IMR-90 (cell line): ENCODE measurements around the gene CYP17A1. TPM values are rescaled to one million over a fixed set of nuclear protein-coding genes. Genes with fewer than 3 reads are reported as not detected.

Source experiments
- ATAC-seq: fragments of 200-7000 bp; cut with Tn5 transposase; 2 replicates; pipeline ENCODE4 v1.9.1; 2020; ENCODE audit warnings: low read depth, mild to moderate bottlenecking, moderate library complexity
- BruUV-seq: library from RNA; stranded (reverse); fragments of 400-500 nt; replicated peaks from 2 replicates; lab custom pipeline; 2021; lab: Mats Ljungman, UMichigan
- CTCF ChIA-PET: fragments of 300-600 bp; formaldehyde crosslinking; extraction: SDS; loops from one replicate; lab custom pipeline; 2021; ENCODE audit warnings: antibody characterized with exemption; lab: Yijun Ruan, JAX
- POLR2A ChIA-PET: fragments of 300-600 bp; sonication (Branson Sonifier 250); formaldehyde crosslinking; loops from one replicate; lab custom pipeline; 2022; ENCODE audit warnings: antibody characterized with exemption; ENCODE audit not compliant: unreplicated experiment; lab: Charles Lee
- DNase-seq: peaks from one replicate; pipeline ENCODE4 v3.0.0; 2013
- H2AFZ ChIP-seq: replicated peaks from 2 replicates; pipeline ENCODE3; 2013; ENCODE audit warnings: low read length, mild to moderate bottlenecking; ENCODE audit not compliant: poor library complexity
- H2AK5ac ChIP-seq: 2 replicates; pipeline ENCODE4 v1.6.1; 2013; ENCODE audit warnings: low read depth, low read length, inconsistent platforms
- H2AK9ac ChIP-seq: replicated peaks from 2 replicates; pipeline ENCODE3; 2013; ENCODE audit warnings: mild to moderate bottlenecking, low read depth, low read length, moderate library complexity; ENCODE audit not compliant: poor library complexity
- H2BK120ac ChIP-seq: 2 replicates; pipeline ENCODE4 v1.6.1; 2013; ENCODE audit warnings: low read depth, low read length, inconsistent platforms
- H2BK15ac ChIP-seq: 3 replicates; pipeline ENCODE4 v1.6.1; 2013; ENCODE audit warnings: low read depth, low read length, inconsistent platforms
- H2BK20ac ChIP-seq: 2 replicates; pipeline ENCODE4 v1.6.1; 2013; ENCODE audit warnings: low read depth, mild to moderate bottlenecking, inconsistent platforms, low read length, moderate library complexity
- H2BK5ac ChIP-seq: 2 replicates; pipeline ENCODE4 v1.6.1; 2013; ENCODE audit warnings: mild to moderate bottlenecking, low read depth, low read length, inconsistent platforms; ENCODE audit not compliant: poor library complexity, severe bottlenecking
- H3K14ac ChIP-seq: replicated peaks from 2 replicates; pipeline ENCODE4 v1.6.1; 2013; ENCODE audit warnings: low read depth, low read length, inconsistent platforms
- H3K18ac ChIP-seq: 2 replicates; pipeline ENCODE4 v1.6.1; 2013; ENCODE audit warnings: low read depth, low read length, control low read depth
- H3K23ac ChIP-seq: 2 replicates; pipeline ENCODE4 v1.6.1; 2013; ENCODE audit warnings: low read depth, low read length, inconsistent platforms
- H3K27ac ChIP-seq: 2 replicates; pipeline ENCODE4 v1.5.1; 2013; ENCODE audit warnings: mild to moderate bottlenecking, control low read depth, low read length; ENCODE audit not compliant: insufficient read depth
- H3K27me3 ChIP-seq: 2 replicates; pipeline ENCODE4 v1.6.1; 2013; ENCODE audit warnings: low read length; ENCODE audit not compliant: control insufficient read depth, insufficient read depth
- H3K36me3 ChIP-seq: 2 replicates; pipeline ENCODE4 v1.6.1; 2013; ENCODE audit warnings: low read length, mixed read lengths; ENCODE audit not compliant: control insufficient read depth, insufficient read depth
- H3K4ac ChIP-seq: 2 replicates; pipeline ENCODE4 v1.6.1; 2013; ENCODE audit warnings: low read depth, low read length, inconsistent platforms
- H3K4me1 ChIP-seq: 2 replicates; pipeline ENCODE4 v1.6.1; 2013; ENCODE audit warnings: low read length, mixed read lengths; ENCODE audit not compliant: control insufficient read depth, insufficient read depth
- H3K4me2 ChIP-seq: 2 replicates; pipeline ENCODE4 v1.6.1; 2013; ENCODE audit warnings: low read depth, mild to moderate bottlenecking, control low read depth, low read length, moderate library complexity
- H3K4me3 ChIP-seq: 2 replicates; pipeline ENCODE4 v1.5.1; 2013; ENCODE audit warnings: low read depth, mild to moderate bottlenecking, control low read depth, low read length, moderate library complexity; ENCODE audit not compliant: insufficient read depth
- H3K56ac ChIP-seq: 2 replicates; pipeline ENCODE4 v1.6.1; 2013; ENCODE audit warnings: low read length, inconsistent platforms; ENCODE audit not compliant: insufficient read depth; ENCODE audit errors: extremely low read depth
- H3K79me1 ChIP-seq, 2 experiments: 2 replicates each; pipeline ENCODE4 v1.6.1; 2013; ENCODE audit warnings: low read length in 2 of 2, inconsistent platforms in 1 of 2, low read depth in 1 of 2
- H3K9ac ChIP-seq: 2 replicates; pipeline ENCODE4 v1.6.1; 2013; ENCODE audit warnings: low read depth, low read length, control low read depth
- H3K9me1 ChIP-seq: 2 replicates; pipeline ENCODE4 v1.6.1; 2013; ENCODE audit warnings: low read length, inconsistent platforms; ENCODE audit not compliant: insufficient read depth
- H3K9me3 ChIP-seq: 2 replicates; pipeline ENCODE4 v1.6.1; 2013; ENCODE audit warnings: low read length; ENCODE audit not compliant: control insufficient read depth, insufficient read depth
- H4K20me1 ChIP-seq: 2 replicates; pipeline ENCODE4 v1.6.1; 2013; ENCODE audit warnings: low read length, inconsistent platforms; ENCODE audit not compliant: insufficient read depth
- H4K5ac ChIP-seq: 2 replicates; pipeline ENCODE4 v1.6.1; 2013; ENCODE audit warnings: mild to moderate bottlenecking, low read depth, low read length, control low read depth
- H4K8ac ChIP-seq, 2 experiments: 2 replicates each; pipeline ENCODE4 v1.6.1; 2013; ENCODE audit warnings: low read depth in 2 of 2, low read length in 2 of 2, control low read depth in 1 of 2, inconsistent platforms in 1 of 2
- H4K91ac ChIP-seq: 2 replicates; pipeline ENCODE4 v1.6.1; 2013; ENCODE audit warnings: low read depth, low read length, inconsistent platforms; ENCODE audit not compliant: insufficient read depth
- CEBPB ChIP-seq: IDR thresholded peaks from 2 replicates; pipeline ENCODE4 v1.6.1; 2012; ENCODE audit warnings: low read depth, low read length, improper control_type of control experiment
- CHD1 ChIP-seq: IDR thresholded peaks from 2 replicates; pipeline ENCODE4 v1.6.1; 2012; ENCODE audit warnings: low read depth, low read length, improper control_type of control experiment
- CTCF ChIP-seq: conservative IDR thresholded peaks from 2 replicates; pipeline ENCODE4 v1.5.1; 2012; ENCODE audit warnings: mild to moderate bottlenecking, low read depth, low read length, improper control_type of control experiment
- FOS ChIP-seq: fragments of 150-350 bp; IDR thresholded peaks from 2 replicates; pipeline ENCODE4 v1.6.1; 2016; ENCODE audit warnings: low read depth, low read length
- MAFK ChIP-seq: IDR thresholded peaks from 2 replicates; pipeline ENCODE4 v1.6.1; 2012; ENCODE audit warnings: low read depth, low read length, improper control_type of control experiment
- MAZ ChIP-seq: IDR thresholded peaks from 2 replicates; pipeline ENCODE4 v1.6.1; 2012; ENCODE audit warnings: low read depth, mild to moderate bottlenecking, low read length, improper control_type of control experiment, moderate library complexity, borderline replicate concordance
- MXI1 ChIP-seq: IDR thresholded peaks from 2 replicates; pipeline ENCODE4 v1.6.1; 2012; ENCODE audit warnings: low read depth, mild to moderate bottlenecking, low read length, moderate library complexity, borderline replicate concordance
- NFE2L2 ChIP-seq: fragments of 150-350 bp; IDR thresholded peaks from 2 replicates; pipeline ENCODE4 v1.6.1; 2016; ENCODE audit warnings: low read depth, mild to moderate bottlenecking, low read length
- POLR2A ChIP-seq: IDR thresholded peaks from 2 replicates; pipeline ENCODE4 v1.6.1; 2012; ENCODE audit warnings: mild to moderate bottlenecking, low read depth, low read length
- RAD21 ChIP-seq: IDR thresholded peaks from 2 replicates; pipeline ENCODE4 v1.6.1; 2012; ENCODE audit warnings: low read length, improper control_type of control experiment
- RCOR1 ChIP-seq: IDR thresholded peaks from 2 replicates; pipeline ENCODE4 v1.6.1; 2012; ENCODE audit warnings: mild to moderate bottlenecking, low read length, improper control_type of control experiment; ENCODE audit not compliant: insufficient replicate concordance
- RFX5 ChIP-seq: IDR thresholded peaks from 2 replicates; pipeline ENCODE4 v1.8.0; 2012; ENCODE audit warnings: low read depth, mild to moderate bottlenecking, low read length, moderate library complexity
- SMC3 ChIP-seq: fragments of 150-350 bp; IDR thresholded peaks from 2 replicates; pipeline ENCODE4 v1.6.1; 2016; ENCODE audit warnings: low read depth, mild to moderate bottlenecking, antibody characterized with exemption, low read length, moderate library complexity
- WGBS, 2 experiments: methylation state at CpG; one replicate each; pipeline versions ENCODE4 v1.1.5 to v1.1.7; 2013; ENCODE audit warnings: missing lambda C conversion rate in 2 of 2; ENCODE audit not compliant: insufficient read length in 1 of 2; ENCODE audit errors: extremely low coverage in 2 of 2; 5-methylcytosine and 5-hydroxymethylcytosine counted together
- dilution Hi-C: fragments of 300-500 bp; cut with HindIII; formaldehyde crosslinking; loops from one replicate; pipeline ENCODE4 v1.14.3; 2018; ENCODE audit warnings: low sequenced_read_pairs; ENCODE audit not compliant: unreplicated experiment
- in situ Hi-C: fragments of 300-500 bp; cut with MboI; formaldehyde crosslinking; loops from 3 replicates; pipeline ENCODE4 v1.14.3; 2019; ENCODE audit warnings: low sequenced_read_pairs, inconsistent platforms, mixed read lengths
- intact Hi-C: fragments of 100-400 bp; cut with micrococcal nuclease; formaldehyde crosslinking; loops from 2 replicates; pipeline ENCODE4 v1.10.0; 2022
- polyA plus RNA-seq, 3 experiments: library from polyadenylated mRNA; depleted of rRNA; stranded (reverse); fragments of >200 nt; gene quantifications; 2 replicates each; pipeline ENCODE4 v1.2.3, GENCODE V29; 2012; ENCODE audit warnings: low replicate concordance in 1 of 3
- total RNA-seq: library from RNA; depleted of rRNA; stranded (reverse); fragments of >200 nt; gene quantifications from 2 replicates; pipeline ENCODE4 v1.2.3, GENCODE V29; 2012
- TF ChIP-seq, protein P1 (sequence below): fragments of 150-350 bp; IDR thresholded peaks from 2 replicates; pipeline ENCODE4 v1.6.1; 2017; ENCODE audit warnings: mild to moderate bottlenecking, antibody characterized with exemption, low read length, low read depth

Gene CYP17A1
- total and polyA plus RNA-seq, 2 of the 4 experiments (the other 2 are of a cell fraction) = not detected

DNA sequence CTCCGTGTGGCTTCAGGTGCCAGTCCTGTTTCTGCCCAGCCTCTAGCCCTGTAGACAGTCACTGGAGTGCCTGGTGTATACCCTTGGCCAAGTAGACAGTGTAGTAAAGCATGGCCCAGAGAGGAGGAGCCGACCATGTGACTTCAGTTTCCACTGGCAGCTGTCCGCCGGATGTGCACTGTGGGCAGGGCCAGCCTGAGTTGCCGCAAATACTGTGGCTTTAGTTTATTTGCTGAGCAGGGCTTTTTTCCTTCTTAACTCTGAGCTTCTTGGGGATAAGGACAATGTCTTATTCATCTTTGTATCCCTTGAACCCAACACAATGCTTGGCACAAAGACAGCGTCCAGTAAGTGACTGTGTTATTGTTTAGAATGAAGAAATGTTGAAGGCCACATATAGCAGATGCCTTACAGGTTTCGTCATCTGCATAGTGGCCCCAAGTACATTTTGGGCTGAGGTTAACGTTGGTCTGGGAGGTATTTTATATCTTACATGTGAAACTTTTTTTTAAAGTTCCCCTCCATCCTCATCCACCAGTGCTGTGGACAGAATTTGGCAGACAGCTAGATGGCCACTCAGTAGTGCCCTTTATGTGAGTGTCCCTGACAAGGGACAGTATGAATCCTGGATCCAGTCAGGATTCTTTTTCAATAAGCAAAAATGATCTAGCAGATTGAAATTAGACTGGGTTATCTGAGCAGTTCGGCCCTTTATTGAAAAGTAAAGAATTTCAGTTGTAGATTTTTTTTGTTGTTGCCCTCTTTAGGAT is 40.6 kb downstream of the CYP17A1 start:
- intact Hi-C loops (no loop called here), dilution Hi-C loops (no loop called here), in situ Hi-C loops (no loop called here)
- H3K56ac ChIP-seq = no peak overlapping the region
- peak overlapping the region; percentile 52; the same call in 1 of the 2 replicates for H2AK5ac ChIP-seq
- H3K23ac ChIP-seq = 0 out of 2 replicates have a peak overlapping the region, but pooled peaks have one; percentile 23
- peaks cover 28% of the 10 kb centered on the region for H3K36me3 ChIP-seq
- no peak overlapping the region for H3K4me3 ChIP-seq
- no CpG with 5 or more reads among the region's 9 CpGs for WGBS, 2 experiments
- H3K27ac ChIP-seq = no peak overlapping the region
- no peak overlapping the region for H2BK120ac ChIP-seq
- TF ChIP-seq CEBPB (no peak), CHD1 (no peak), POLR2A (no peak), FOS (no peak), SMC3 (no peak), MAFK (peak; percentile 81), CTCF (no peak), RFX5 (no peak), MAZ (no peak), NFE2L2 (no peak), MXI1 (peak; percentile 50; the same call in 1 of the 2 replicates), RAD21 (no peak), RCOR1 (no peak)
- TF ChIP-seq, protein P1, sequence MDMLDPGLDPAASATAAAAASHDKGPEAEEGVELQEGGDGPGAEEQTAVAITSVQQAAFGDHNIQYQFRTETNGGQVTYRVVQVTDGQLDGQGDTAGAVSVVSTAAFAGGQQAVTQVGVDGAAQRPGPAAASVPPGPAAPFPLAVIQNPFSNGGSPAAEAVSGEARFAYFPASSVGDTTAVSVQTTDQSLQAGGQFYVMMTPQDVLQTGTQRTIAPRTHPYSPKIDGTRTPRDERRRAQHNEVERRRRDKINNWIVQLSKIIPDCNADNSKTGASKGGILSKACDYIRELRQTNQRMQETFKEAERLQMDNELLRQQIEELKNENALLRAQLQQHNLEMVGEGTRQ = no peak
- peak overlapping the region; percentile 51 for H2AK9ac ChIP-seq
- no TSS peak for BruUV-seq
- H3K9me3 ChIP-seq = no peaks in the 10 kb centered on the region
- no peak overlapping the region for H3K4ac ChIP-seq
- peaks cover 19 to 57% of the 10 kb centered on the region in 2 experiments for H3K79me1 ChIP-seq
- no peak overlapping the region for H4K91ac ChIP-seq
- H4K20me1 ChIP-seq = peaks cover 64% of the 10 kb centered on the region
- H2BK5ac ChIP-seq = no peak overlapping the region
- ChIA-PET CTCF (interaction anchor here (0.6 kb wide), 1 partner anchor 940 kb away, joined by 3 read pairs; no protein-coding TSS in a partner anchor), POLR2A (no interaction called here)
- no peak overlapping the region for H3K9ac ChIP-seq
- no peak overlapping the region for H2AFZ ChIP-seq
- no peak overlapping the region for H2BK20ac ChIP-seq
- DNase-seq = peak; percentile 41
- peaks cover 19% of the 10 kb centered on the region for H3K9me1 ChIP-seq
- H3K4me1 ChIP-seq = peaks cover 16% of the 10 kb centered on the region
- no peak overlapping the region; the same call in 1 of the 2 replicates for H3K4me2 ChIP-seq
- no peak overlapping the region for H2BK15ac ChIP-seq
- peak; percentile 82 for ATAC-seq
- H4K5ac ChIP-seq = no peak overlapping the region
- H3K14ac ChIP-seq = no peak overlapping the region; the same call in 1 of the 2 replicates
- H4K8ac ChIP-seq = no peak overlapping the region
- no peak overlapping the region for H3K18ac ChIP-seq
- H3K27me3 ChIP-seq = no peaks in the 10 kb centered on the region
